SHP77 (cell line): ENCODE data around the gene GNG12.
"Not testable (repeated sequence)": the region's sequence is repeated elsewhere in the genome, so short reads cannot be mapped to it uniquely, and the experiment has no call there.

Experiments used
- DNase-seq, 2 experiments: peaks; one replicate each; lab custom pipeline; 2025; lab: John Stamatoyannopoulos, UW

Gene GNG12

GRCh38 chr1:67733681-67734322, 99.5 kb downstream of the GNG12 start:
- no peak for DNase-seq

DNA sequence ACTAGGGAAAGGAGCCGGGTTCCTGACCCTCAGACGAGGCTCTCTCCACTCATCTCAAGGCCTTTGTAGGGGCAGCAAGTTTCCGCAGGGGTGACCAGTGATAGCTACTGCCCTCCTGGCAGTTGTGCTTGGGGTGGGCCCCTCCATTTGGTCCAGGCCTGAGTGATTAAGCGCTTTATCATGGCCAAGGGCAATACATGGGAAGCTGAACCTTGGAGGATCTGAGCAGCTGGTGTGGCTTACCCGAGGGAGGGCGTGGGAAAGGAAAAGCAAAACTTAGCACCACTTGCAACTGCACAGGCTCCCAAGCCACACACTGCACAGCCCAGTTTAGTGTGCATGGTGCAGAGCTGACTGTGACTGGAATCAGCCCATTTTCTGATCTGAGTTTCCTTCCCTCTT, 100.5 kb downstream of the GNG12 start:
- DNase-seq: no peak

DNA sequence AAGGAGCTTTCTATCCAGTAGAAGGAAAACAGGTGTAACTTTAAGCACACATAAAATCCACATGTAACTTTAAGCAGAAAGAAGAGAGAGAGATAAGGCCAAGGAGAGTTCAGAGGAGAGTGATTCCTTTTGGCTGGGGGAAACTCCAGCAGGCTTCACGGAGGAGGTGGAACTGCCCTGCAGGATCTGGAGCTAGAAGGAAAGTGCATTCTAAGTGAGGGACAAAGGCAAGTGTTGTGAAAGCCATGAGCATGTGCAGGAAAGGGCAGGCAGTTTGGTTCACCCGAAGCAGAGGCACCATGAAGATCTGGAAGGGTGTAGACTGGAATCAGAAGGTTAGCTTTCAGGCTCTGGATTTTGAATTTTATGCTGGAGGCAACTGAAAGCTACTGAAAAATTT, 101.9 kb downstream of the GNG12 start:
- no peak for DNase-seq

GRCh38 chr1:67730312-67730711, 103.0 kb downstream of the GNG12 start:
- not testable (repeated sequence) for DNase-seq

DNA sequence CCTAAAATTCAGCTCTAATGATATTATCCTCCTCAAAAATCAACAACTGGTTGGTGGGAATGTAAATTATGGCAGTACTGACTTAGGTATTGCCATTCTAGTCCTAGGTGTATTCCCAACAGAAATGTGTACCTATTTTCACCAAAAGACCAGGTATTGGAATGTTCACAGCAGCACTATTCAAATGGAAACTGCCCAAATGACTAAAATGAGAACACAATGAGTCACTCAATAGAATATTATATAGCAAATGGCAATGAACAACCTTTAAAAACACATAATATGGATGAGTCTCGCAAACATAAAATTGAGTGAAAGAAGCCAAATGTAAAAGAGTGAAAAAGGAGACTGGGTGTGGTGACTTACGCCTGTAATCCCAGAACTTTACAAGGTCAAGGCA, 103.4 kb downstream of the GNG12 start:
- no peak for DNase-seq

- DNase-seq: no peak
Measured at GRCh38 chr1:67726224-67726623, 107.0 kb downstream of the GNG12 start.

DNA sequence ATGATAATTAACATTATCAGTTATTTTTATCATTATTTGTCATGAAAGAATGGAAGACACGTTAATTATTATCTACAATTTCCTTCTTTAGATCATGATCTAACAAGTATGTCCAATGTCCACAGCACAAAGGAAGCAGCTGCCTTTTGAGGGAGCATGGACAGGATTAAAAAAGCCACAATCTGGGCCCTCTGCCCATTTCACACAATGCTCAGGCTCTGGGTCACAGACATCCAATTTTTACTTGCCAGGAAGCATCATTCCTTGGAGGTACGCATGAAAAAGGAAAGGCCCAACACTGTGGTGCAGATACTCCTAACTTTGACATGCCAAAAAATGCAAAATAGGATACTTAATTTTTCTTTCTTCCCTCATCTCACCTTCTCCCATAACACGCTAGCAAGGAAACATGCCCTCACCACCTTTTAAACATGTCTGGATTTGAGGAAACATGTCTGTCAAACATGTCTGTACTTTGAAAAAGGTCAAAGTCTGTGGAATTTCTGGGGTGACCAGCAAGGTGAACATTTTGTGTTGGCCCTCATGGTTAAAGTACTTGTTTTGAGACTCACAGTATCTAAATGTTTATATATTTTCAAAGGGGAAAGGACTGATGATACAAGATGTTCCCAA, 108.2 kb downstream of the GNG12 start:
- DNase-seq: peak; percentile 39 to 64

DNA sequence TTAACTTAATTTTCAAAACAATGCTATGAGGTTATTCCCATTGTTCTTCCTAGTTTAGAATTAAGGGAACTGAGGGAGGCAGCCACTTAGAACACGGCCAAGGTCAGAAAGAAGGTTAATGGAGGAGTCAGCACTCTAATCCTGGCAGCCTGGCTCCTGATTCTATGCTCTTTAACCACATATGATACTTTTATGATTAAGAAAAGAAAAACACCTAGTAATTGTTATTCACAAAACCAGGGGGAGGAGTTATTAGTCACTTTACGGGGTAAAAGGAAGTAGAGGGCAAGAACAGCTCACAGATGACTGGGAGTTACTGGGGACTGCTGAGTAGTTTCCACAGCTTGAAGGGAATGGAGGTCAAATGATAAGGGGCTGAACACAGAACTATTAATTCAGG, 109.6 kb downstream of the GNG12 start:
- DNase-seq: no peak

- no peak for DNase-seq
Measured at GRCh38 chr1:67723126-67723525, 110.1 kb downstream of the GNG12 start.

DNA sequence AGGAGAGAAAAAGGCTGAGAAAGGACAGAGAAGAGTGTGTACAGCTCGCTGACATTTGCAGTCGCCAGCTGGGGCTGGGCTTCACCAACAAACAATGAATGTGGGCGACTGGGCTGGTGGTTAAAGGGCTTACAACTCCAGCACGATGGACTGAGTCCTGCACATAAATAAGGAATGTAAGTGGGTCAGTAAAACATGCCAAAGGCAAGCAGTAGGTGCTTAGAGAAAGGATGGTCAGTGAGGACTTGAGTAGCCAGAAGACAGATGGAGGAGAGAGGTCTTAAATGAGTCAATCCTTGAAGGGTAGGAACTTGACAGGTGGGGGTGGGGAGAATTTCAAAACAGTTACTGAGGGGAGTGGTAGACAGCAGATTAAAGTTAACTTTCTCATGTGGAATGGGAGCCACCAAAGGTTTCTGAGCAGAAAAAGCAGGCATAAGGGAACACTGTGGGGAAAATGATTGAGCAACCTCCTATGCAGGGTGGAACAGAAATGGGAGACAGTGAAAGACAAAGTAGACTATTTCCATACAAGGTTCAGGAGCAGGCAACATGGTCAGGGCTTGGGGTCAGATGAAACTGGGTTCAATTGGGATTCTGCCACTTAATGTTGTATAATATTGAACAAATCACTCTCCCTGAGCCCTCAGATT, 110.8 kb downstream of the GNG12 start:
- DNase-seq: no peak

GRCh38 chr1:67721650-67722291, 111.5 kb downstream of the GNG12 start:
- no peak for DNase-seq

- DNase-seq: no peak
Measured at GRCh38 chr1:67721112-67721511, 112.2 kb downstream of the GNG12 start.

DNA sequence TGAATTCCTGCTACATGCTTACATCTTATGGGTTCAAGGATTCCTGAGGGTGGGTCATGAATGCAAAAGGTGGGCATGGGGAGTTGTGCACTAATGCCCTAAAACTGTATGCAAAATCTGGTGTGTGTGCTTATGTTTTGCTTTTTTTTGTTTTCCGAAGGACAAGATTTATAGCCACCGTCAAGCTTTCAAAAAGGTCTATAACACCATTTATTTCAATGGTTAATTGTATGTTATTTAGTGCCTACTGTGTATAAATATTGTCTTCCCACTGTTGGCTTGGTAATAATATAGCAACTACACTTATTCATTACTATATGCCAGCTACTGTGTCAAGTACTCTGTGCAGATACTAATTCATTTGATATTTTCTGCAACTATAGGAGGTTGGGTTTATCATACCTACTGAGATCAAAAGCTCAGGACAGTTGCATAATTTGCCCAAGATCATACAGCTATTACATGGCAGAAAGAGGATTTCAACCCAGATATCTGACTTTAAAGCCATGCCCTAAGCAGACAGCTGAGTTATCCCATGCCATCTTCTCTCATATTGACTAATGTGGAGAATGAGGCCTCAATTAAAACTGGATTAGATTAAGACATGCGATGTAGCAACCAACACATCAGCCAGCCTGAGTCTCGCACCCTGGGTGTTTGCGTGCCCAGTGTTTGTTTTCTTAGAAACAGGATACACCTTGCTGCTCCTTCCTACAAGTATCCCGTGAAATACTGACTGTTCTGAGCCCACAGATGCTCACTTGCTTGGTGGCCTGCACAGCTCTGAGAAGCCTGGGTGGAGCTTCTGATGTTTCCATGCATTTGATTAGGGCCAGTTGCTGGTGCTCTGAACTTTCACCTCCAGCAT, 113.7 kb downstream of the GNG12 start:
- DNase-seq: peak in 1 of 2 experiments; percentile 28

DNA sequence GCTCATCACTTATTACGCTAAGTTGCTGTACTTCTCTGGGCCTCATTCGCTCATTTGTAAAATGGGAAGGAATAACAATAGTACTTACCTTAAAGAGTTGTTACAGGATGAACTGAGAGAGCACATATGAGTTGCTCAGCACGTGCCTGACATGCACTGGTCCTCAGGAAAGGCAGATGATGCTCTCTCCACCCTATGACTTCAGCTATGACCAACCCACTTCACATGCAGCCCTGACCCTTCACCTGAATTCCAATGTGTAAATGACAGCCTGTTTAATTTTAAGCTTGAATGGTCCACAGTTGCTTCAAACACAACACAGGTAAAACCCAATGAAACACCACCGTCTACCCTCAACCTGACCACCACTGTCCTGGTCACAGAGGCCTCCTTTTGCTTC, 115.4 kb downstream of the GNG12 start:
- DNase-seq: no peak

DNA sequence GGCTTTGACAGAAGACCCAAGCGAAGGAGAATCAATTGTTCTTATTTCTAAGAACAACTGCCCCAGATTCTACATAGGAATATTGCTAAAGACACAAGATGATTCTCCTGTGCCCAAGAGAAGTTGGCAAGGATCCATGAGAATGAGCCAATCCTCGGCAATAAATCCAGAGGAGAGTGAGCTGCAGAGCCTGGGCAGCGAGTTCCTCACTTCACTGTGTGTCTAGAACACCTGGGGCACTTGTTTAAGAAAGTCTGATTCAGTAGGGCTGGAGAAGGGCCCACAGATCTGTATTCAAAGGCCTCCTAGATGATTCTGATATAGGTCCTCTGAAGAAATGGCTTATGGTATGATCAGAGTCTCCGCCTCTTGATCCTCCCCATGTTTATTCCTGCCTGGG, 116.5 kb downstream of the GNG12 start:
- peak in 1 of 2 experiments; percentile 15 for DNase-seq

DNA sequence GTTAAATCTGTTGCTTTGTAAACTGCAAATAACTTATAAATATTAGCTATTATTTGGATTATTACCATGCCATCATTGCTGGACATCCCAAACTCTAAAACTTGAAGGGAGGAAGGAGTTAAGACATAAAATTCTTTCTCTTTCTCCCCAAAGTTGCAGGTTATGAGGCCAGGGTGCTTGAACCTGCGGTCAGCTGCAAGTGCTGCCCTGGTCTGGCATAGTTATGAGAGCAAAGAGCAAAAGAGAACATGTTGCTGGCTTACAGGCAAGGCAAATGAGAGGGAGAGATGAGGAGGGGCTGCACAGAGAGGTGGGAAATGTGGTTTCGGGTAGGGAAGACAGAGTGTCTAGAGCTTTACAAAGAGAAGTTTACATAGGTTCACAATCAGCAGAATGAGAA, 117.4 kb downstream of the GNG12 start:
- DNase-seq: no peak

DNA sequence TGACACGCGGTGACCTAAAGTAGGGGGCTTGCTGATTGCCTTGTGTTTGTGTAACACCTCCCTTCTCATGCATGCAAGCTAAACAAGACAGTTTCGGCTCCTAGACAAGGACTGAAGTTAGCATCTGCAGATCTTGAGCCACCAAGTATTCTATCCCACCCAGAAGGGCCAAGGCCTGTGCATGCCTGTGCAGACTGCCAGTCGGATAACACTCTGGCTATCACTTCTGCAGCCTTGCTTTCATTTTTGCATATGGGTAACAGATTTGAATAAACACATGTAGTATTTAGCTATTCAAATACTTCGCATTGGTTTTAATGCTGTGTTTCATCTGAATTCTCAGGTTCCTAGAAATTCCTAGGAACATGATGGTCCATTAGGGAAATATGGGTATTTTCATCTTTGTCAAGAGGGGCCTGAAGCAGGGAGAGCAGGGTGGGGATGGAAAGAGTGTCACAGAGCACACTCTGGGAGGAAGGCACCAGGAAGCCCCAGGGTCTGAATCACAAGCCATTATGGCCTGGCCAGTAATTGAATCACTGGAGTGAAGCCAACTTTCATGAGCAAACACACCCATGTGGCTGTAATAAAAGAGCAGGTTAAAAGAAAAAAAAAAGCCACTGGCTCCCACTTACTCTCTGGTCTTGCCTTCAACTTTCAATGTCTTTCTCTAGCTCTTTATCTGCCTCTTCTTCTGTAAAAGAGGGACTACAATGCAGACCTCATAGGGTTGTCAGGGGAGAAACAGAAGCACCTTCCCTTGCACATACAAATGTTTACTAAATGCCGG, 120.0 kb downstream of the GNG12 start:
- DNase-seq: peak; percentile 71 to 85

GRCh38 chr1:67711855-67712212, 121.4 kb downstream of the GNG12 start:
- peak in 1 of 2 experiments; percentile 37 for DNase-seq

- no peak for DNase-seq
Measured at GRCh38 chr1:67711158-67711854, 122.0 kb downstream of the GNG12 start.

- DNase-seq: no peak
Measured at GRCh38 chr1:67710417-67710816, 122.8 kb downstream of the GNG12 start.

GRCh38 chr1:67708606-67709005, 124.7 kb downstream of the GNG12 start:
- peak; percentile 74 to 79 for DNase-seq
